ENCODE measurements around the gene CLDND2. TPM values are rescaled to one million over a fixed set of nuclear protein-coding genes. Genes with fewer than 3 reads are reported as not detected.

Gene CLDND2
- total and polyA plus RNA-seq, 2 experiments from 2014 or later: 1.2 to 7.2 TPM

- WGBS (ENCODE audit: low lambda C conversion rate, missing lambda C conversion rate): 96% methylated on average over 6 of the region's 6 CpGs
- DNase-seq (ENCODE audit: low spot score): no peak
Measured at GRCh38 chr19:51331716-51332115, 37.1 kb downstream of the CLDND2 start.

GRCh38 chr19:51331193-51331592 lies 37.6 kb downstream of the CLDND2 start:
- no peak overlapping the region for H3K27ac ChIP-seq
- no peak overlapping the region for H2AFZ ChIP-seq
- 87% methylated on average over 3 of the region's 3 CpGs for WGBS (ENCODE audit: low lambda C conversion rate, missing lambda C conversion rate)
- no peaks in the 10 kb centered on the region for H3K79me2 ChIP-seq
- no peaks in the 10 kb centered on the region for H3K9me3 ChIP-seq (ENCODE audit: low read depth)
- no peak for DNase-seq (ENCODE audit: low spot score)
- H3K9me2 ChIP-seq (replicated peaks; ENCODE audit: insufficient read depth): no peaks in the 10 kb centered on the region
- TF ChIP-seq EZH2phosphoT487 (IDR thresholded peaks at IDR 0.05; ENCODE audit: low read depth, severe bottlenecking, unreplicated experiment): no peak
- TF ChIP-seq, protein P1, sequence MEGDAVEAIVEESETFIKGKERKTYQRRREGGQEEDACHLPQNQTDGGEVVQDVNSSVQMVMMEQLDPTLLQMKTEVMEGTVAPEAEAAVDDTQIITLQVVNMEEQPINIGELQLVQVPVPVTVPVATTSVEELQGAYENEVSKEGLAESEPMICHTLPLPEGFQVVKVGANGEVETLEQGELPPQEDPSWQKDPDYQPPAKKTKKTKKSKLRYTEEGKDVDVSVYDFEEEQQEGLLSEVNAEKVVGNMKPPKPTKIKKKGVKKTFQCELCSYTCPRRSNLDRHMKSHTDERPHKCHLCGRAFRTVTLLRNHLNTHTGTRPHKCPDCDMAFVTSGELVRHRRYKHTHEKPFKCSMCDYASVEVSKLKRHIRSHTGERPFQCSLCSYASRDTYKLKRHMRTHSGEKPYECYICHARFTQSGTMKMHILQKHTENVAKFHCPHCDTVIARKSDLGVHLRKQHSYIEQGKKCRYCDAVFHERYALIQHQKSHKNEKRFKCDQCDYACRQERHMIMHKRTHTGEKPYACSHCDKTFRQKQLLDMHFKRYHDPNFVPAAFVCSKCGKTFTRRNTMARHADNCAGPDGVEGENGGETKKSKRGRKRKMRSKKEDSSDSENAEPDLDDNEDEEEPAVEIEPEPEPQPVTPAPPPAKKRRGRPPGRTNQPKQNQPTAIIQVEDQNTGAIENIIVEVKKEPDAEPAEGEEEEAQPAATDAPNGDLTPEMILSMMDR (IDR thresholded peaks at IDR 0.05; ENCODE audit: poor library complexity): no peak
- no peak for TF ChIP-seq EZH2 (IDR thresholded peaks at IDR 0.05; ENCODE audit: borderline replicate concordance)
- H4K20me1 ChIP-seq (ENCODE audit: insufficient read depth, poor library complexity, severe bottlenecking): no peaks in the 10 kb centered on the region
- no peaks in the 10 kb centered on the region for H3K27me3 ChIP-seq
- H3K36me3 ChIP-seq (replicated peaks; ENCODE audit: insufficient read depth, low read depth): no peaks in the 10 kb centered on the region
- no peaks in the 10 kb centered on the region for H3K4me1 ChIP-seq (ENCODE audit: insufficient read depth)
- no peak overlapping the region for H3K4me3 ChIP-seq
- H3K4me2 ChIP-seq: no peak overlapping the region

More at GRCh38 chr19:51331716-51332115, 37.1 kb downstream of the CLDND2 start:
- Histone ChIP-seq H3K9me2 (replicated peaks; ENCODE audit: insufficient read depth) (no peaks in the 10 kb centered on the region), H3K4me1 (ENCODE audit: insufficient read depth) (no peaks in the 10 kb centered on the region), H4K20me1 (ENCODE audit: insufficient read depth, poor library complexity, severe bottlenecking) (no peaks in the 10 kb centered on the region), H3K27me3 (no peaks in the 10 kb centered on the region), H3K9me3 (ENCODE audit: low read depth) (no peaks in the 10 kb centered on the region), H3K79me2 (no peaks in the 10 kb centered on the region), H3K4me2 (no peak overlapping the region), H3K27ac (no peak overlapping the region), H2AFZ (no peak overlapping the region), H3K36me3 (replicated peaks; ENCODE audit: insufficient read depth, low read depth) (no peaks in the 10 kb centered on the region), H3K4me3 (no peak overlapping the region)
- TF ChIP-seq, protein P1 (IDR thresholded peaks at IDR 0.05; ENCODE audit: poor library complexity): no peak
- no peak for TF ChIP-seq EZH2 (IDR thresholded peaks at IDR 0.05; ENCODE audit: borderline replicate concordance)
- TF ChIP-seq EZH2phosphoT487 (IDR thresholded peaks at IDR 0.05; ENCODE audit: low read depth, severe bottlenecking, unreplicated experiment): no peak

- Histone ChIP-seq H3K4me1 (ENCODE audit: insufficient read depth) (no peaks in the 10 kb centered on the region), H3K27ac (no peak overlapping the region), H3K27me3 (no peaks in the 10 kb centered on the region), H4K20me1 (ENCODE audit: insufficient read depth, poor library complexity, severe bottlenecking) (no peaks in the 10 kb centered on the region), H3K36me3 (replicated peaks; ENCODE audit: insufficient read depth, low read depth) (no peaks in the 10 kb centered on the region), H3K79me2 (no peaks in the 10 kb centered on the region), H3K4me2 (no peak overlapping the region), H2AFZ (no peak overlapping the region), H3K9me2 (replicated peaks; ENCODE audit: insufficient read depth) (no peaks in the 10 kb centered on the region), H3K4me3 (no peak overlapping the region), H3K9me3 (ENCODE audit: low read depth) (no peaks in the 10 kb centered on the region)
- TF ChIP-seq, protein P1 (IDR thresholded peaks at IDR 0.05; ENCODE audit: poor library complexity): no peak
- TF ChIP-seq EZH2phosphoT487 (IDR thresholded peaks at IDR 0.05; ENCODE audit: low read depth, severe bottlenecking, unreplicated experiment): no peak
- no peak for TF ChIP-seq EZH2 (IDR thresholded peaks at IDR 0.05; ENCODE audit: borderline replicate concordance)
- DNase-seq (ENCODE audit: low spot score): no peak
- whole genome bisulfite sequencing (ENCODE audit: low lambda C conversion rate, missing lambda C conversion rate): 94% methylated on average over 4 of the region's 4 CpGs
Measured at GRCh38 chr19:51330366-51330765, 38.4 kb downstream of the CLDND2 start.

DNA sequence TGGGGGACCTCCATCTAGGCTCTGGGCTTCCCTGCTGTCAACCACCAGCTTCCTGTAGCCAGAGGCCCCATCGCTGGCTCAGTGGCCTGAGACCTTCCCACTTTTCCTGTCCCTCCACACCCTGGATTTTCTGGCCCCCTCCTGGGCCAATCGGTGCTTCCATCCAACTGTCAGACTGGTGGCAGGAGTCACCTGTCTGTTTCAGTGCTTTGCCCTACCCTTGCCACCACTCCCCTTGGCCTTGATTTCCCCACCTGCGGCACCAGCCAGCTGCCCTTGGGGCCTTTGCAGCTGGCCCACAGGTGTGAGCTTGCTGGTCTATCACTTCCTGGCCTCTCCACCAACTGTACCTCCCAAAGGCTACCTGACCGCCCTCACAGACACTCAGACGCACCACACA lies 39.4 kb downstream of the CLDND2 start:
- WGBS (ENCODE audit: low lambda C conversion rate, missing lambda C conversion rate): 96% methylated on average over 5 of the region's 5 CpGs
- DNase-seq (ENCODE audit: low spot score): no peak
- no peaks in the 10 kb centered on the region for H3K9me2 ChIP-seq (replicated peaks; ENCODE audit: insufficient read depth)
- no peak overlapping the region for H2AFZ ChIP-seq
- H3K4me1 ChIP-seq (ENCODE audit: insufficient read depth): no peaks in the 10 kb centered on the region
- no peak overlapping the region for H3K4me3 ChIP-seq
- no peaks in the 10 kb centered on the region for H3K36me3 ChIP-seq (replicated peaks; ENCODE audit: insufficient read depth, low read depth)
- no peaks in the 10 kb centered on the region for H3K79me2 ChIP-seq
- no peaks in the 10 kb centered on the region for H4K20me1 ChIP-seq (ENCODE audit: insufficient read depth, poor library complexity, severe bottlenecking)
- H3K4me2 ChIP-seq: no peak overlapping the region
- no peak overlapping the region for H3K27ac ChIP-seq
- TF ChIP-seq, protein P1 (IDR thresholded peaks at IDR 0.05; ENCODE audit: poor library complexity): no peak
- no peak for TF ChIP-seq EZH2 (IDR thresholded peaks at IDR 0.05; ENCODE audit: borderline replicate concordance)
- no peak for TF ChIP-seq EZH2phosphoT487 (IDR thresholded peaks at IDR 0.05; ENCODE audit: low read depth, severe bottlenecking, unreplicated experiment)
- no peaks in the 10 kb centered on the region for H3K27me3 ChIP-seq
- no peaks in the 10 kb centered on the region for H3K9me3 ChIP-seq (ENCODE audit: low read depth)

Data from hepatocyte (in vitro differentiated cells).